Tibial nerve (tissue), 4 donors: ENCODE data around the gene VTCN1. TPM values are rescaled to one million over a fixed set of nuclear protein-coding genes. Genes with fewer than 3 reads are reported as not detected.

Experiments
- DNase-seq, 2 donors: peaks; one replicate each; pipeline ENCODE4 v3.0.0-alpha.2; 2019; ENCODE audit warnings: low spot score in 2 of 2
- H3K27ac ChIP-seq, 4 donors: fragments of 200-600 bp; sonication (generic) in 3 of 4; one replicate each; pipeline ENCODE4 v1.5.1; 2017 to 2019; ENCODE audit warnings: mild to moderate bottlenecking in 1 of 4
- H3K27me3 ChIP-seq, 2 donors: fragments of 200-600 bp; sonication (generic) in 1 of 2; one replicate each; pipeline versions ENCODE4 v1.5.1 to v1.6.0; 2017 to 2019
- H3K36me3 ChIP-seq, 3 donors: fragments of 200-600 bp; sonication (generic); one replicate each; pipeline ENCODE4 v1.5.1; 2018 to 2019
- H3K4me1 ChIP-seq, 4 donors: fragments of 200-600 bp; sonication (generic) in 3 of 4; one replicate each; pipeline ENCODE4 v1.5.1; 2017 to 2019
- H3K4me3 ChIP-seq, 4 donors: fragments of 200-600 bp; sonication (generic) in 3 of 4; one replicate each; pipeline ENCODE4 v1.5.1; 2017 to 2019; ENCODE audit warnings: mild to moderate bottlenecking in 1 of 4, moderate library complexity in 1 of 4
- H3K9me3 ChIP-seq, 4 donors: fragments of 200-600 bp; sonication (generic) in 3 of 4; one replicate each; pipeline ENCODE4 v1.5.1; 2017 to 2019
- EP300 ChIP-seq, 2 donors: sonication (generic); formaldehyde crosslinking; IDR thresholded peaks; one replicate each; pipeline ENCODE4 v1.6.1; 2017; ENCODE audit warnings: antibody characterized with exemption in 2 of 2, mild to moderate bottlenecking in 1 of 2
- POLR2A ChIP-seq, 2 donors: fragments of 450-650 bp; IDR thresholded peaks; one replicate each; pipeline ENCODE4 v1.6.1; 2017; ENCODE audit warnings: antibody characterized with exemption in 2 of 2, mild to moderate bottlenecking in 2 of 2, moderate library complexity in 2 of 2
- WGBS, 2 donors: methylation state at CpG; one replicate each; pipeline ENCODE4 v1.1.5; 2018; 5-methylcytosine and 5-hydroxymethylcytosine counted together
- total RNA-seq, 4 donors: library from RNA; depleted of rRNA; stranded (reverse); fragments of >200 nt; gene quantifications; one replicate each; pipeline ENCODE4 v1.1.0, GENCODE V29; 2016
- TF ChIP-seq, protein P1 (sequence below), 5 experiments: fragments of 200-600 bp in 3 of 5; fragments of 450-650 bp in 2 of 5; sonication (generic) in 3 of 5; IDR thresholded peaks; one replicate each; pipeline ENCODE4 v1.5.1; 2016 to 2019; ENCODE audit warnings: antibody characterized with exemption in 5 of 5, mild to moderate bottlenecking in 3 of 5, moderate library complexity in 2 of 5

The VTCN1 gene
- total RNA-seq, 4 donors from 2014 or later, result not detected

DNA sequence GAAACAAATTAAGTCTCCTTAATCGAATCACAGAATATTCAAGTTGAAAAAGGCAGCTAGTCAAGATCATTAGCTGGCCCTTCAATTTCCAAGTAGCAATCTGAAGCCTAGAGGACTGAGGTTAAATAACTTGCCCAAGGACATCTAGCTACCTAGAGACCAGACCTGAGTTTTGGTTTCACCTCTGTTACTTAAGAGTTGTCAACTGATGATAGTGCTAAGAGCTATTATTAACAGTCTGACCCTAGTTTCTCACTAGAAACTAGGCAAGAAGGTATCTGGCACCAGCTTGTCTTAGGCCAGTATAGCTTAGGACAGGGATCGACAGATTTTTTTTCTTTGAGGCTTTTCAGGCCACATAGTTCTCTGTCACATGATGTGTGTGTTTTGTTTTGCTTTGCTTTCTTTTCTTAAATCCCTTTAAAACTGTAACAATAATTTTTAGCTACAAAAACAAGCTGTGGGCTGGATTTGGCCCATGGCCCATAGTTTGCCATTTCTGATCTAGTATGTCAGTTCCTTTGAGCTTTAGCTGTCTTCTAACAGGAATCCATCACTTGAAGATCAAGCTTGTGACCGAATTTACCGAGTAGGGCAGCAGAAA is 112.3 kb downstream of the VTCN1 start:
- no peak for DNase-seq
- H3K27ac ChIP-seq, result no peak overlapping the region
- peaks cover 0 to 50% (median 0%) of the 10 kb centered on the region in 3 donors for H3K36me3 ChIP-seq
- 66 to 73% methylated on average over 4 of the region's 4 CpGs for WGBS, 2 donors
- TF ChIP-seq POLR2A (IDR thresholded peaks at IDR 0.05) (no peak), EP300 (IDR thresholded peaks at IDR 0.05) (no peak)
- TF ChIP-seq, protein P1, sequence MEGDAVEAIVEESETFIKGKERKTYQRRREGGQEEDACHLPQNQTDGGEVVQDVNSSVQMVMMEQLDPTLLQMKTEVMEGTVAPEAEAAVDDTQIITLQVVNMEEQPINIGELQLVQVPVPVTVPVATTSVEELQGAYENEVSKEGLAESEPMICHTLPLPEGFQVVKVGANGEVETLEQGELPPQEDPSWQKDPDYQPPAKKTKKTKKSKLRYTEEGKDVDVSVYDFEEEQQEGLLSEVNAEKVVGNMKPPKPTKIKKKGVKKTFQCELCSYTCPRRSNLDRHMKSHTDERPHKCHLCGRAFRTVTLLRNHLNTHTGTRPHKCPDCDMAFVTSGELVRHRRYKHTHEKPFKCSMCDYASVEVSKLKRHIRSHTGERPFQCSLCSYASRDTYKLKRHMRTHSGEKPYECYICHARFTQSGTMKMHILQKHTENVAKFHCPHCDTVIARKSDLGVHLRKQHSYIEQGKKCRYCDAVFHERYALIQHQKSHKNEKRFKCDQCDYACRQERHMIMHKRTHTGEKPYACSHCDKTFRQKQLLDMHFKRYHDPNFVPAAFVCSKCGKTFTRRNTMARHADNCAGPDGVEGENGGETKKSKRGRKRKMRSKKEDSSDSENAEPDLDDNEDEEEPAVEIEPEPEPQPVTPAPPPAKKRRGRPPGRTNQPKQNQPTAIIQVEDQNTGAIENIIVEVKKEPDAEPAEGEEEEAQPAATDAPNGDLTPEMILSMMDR (IDR thresholded peaks at IDR 0.05), result no peak
- no peaks in the 10 kb centered on the region for H3K27me3 ChIP-seq
- no peaks in the 10 kb centered on the region for H3K9me3 ChIP-seq
- H3K4me3 ChIP-seq, result no peak overlapping the region
- peaks cover 0 to 7% (median 0%) of the 10 kb centered on the region in 4 donors for H3K4me1 ChIP-seq

DNA sequence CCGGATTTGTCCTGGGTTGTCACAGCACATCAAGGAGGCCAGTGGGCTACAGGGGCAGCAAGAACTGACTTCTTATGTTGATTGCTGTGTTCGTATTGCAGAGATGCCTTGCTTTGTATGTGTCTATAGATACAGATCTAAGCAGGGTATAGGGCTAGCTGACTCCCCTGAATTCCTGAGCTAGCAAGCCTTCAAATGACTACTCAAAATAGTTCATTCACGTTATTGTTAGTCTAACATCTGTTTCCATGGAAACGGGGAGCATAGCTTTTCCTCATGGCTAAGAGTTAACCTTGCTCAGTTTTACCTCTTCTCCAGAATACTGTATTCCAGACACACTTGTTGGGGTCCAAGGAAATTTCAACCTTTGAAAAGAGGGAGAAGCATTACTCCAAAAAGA is 113.3 kb downstream of the VTCN1 start:
- H3K4me3 ChIP-seq, result no peak overlapping the region

DNA sequence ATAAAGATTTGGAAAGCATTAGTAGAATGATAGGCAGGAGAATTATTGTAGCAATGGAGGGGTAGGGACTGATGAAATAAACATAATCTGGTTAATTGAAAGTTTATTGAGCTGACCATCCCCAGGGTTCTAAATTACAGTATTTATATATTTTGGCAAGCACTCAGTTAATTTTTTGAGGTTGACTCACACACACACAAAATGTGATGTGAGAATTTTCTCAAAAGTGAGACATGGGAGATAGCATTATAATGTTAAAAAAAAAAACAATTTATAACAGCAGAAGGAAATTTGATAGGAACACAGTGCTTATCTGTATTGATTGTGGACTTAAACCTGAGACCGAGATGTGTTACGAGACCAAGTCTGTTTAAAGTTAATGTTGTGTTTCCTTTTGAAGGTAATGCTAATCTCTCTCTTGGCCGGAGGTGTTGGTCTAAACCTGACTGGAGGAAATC is 113.7 kb downstream of the VTCN1 start:
- peaks cover 0 to 41% (median 0%) of the 10 kb centered on the region in 3 donors for H3K36me3 ChIP-seq
- no peak for DNase-seq
- no peak overlapping the region for H3K27ac ChIP-seq
- TF ChIP-seq, protein P1 (IDR thresholded peaks at IDR 0.05), result no peak
- TF ChIP-seq POLR2A (IDR thresholded peaks at IDR 0.05) (no peak), EP300 (IDR thresholded peaks at IDR 0.05) (no peak)
- peaks cover 0 to 12% (median 2%) of the 10 kb centered on the region in 4 donors for H3K4me1 ChIP-seq
- H3K9me3 ChIP-seq, result no peaks in the 10 kb centered on the region
- no peak overlapping the region for H3K4me3 ChIP-seq
- no peaks in the 10 kb centered on the region for H3K27me3 ChIP-seq
- 94 to 96% methylated on average over 3 of the region's 3 CpGs for WGBS, 2 donors

More for the DNA sequence above, 113.3 kb downstream of the VTCN1 start:
- Histone ChIP-seq H3K4me1 (peaks cover 0 to 12% (median 2%) of the 10 kb centered on the region in 4 donors), H3K9me3 (no peaks in the 10 kb centered on the region), H3K27ac (no peak overlapping the region), H3K27me3 (no peaks in the 10 kb centered on the region), H3K36me3 (peaks cover 0 to 44% (median 0%) of the 10 kb centered on the region in 3 donors)
- no peak for DNase-seq
- TF ChIP-seq, protein P1 (IDR thresholded peaks at IDR 0.05), result no peak
- no peak for TF ChIP-seq POLR2A (IDR thresholded peaks at IDR 0.05)
- no peak for TF ChIP-seq EP300 (IDR thresholded peaks at IDR 0.05)
- 72 to 74% methylated on average over 4 of the region's 4 CpGs for WGBS, 2 donors

DNA sequence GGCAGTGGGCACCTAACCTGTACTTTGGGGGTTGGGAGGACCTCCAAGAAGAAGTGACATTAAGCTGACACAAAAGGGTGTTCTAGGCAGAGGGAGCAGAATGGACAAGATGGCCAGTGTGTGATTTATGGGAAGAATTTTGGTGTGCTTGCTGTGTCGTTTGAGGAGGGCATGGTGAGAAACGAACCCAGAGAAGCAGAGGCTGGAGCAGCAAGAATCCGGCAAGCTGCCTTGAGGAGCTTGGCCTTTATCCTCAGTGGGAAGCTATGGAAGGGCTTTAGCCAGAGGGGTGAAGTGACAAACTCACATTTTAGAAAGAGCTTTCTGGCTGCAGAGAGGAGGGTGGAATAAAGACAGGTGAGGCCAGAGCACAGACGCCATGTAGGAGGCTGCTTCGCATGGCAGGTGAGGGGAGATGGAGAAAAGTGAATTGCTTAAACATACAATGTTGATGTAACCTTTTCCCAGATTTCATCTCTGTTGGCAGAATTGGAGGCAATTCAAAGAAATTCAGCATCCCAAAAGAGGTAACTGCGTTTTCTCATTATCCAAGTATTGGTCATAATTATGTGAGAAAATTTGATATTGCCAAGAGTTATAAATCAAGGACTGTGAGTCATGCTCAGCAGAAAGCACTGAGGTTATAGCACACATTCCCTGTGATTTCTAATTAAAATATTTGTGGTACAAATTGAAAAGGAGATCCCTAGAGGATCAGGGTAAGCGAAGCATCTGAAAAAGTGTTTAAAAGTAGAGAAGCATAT is 115.7 kb downstream of the VTCN1 start:
- TF ChIP-seq POLR2A (IDR thresholded peaks at IDR 0.05) (no peak), EP300 (IDR thresholded peaks at IDR 0.05) (no peak)
- TF ChIP-seq, protein P1 (IDR thresholded peaks at IDR 0.05), result no peak
- Histone ChIP-seq H3K36me3 (peaks cover 0 to 34% (median 0%) of the 10 kb centered on the region in 3 donors), H3K9me3 (no peaks in the 10 kb centered on the region), H3K4me3 (no peak overlapping the region), H3K27me3 (no peaks in the 10 kb centered on the region), H3K27ac (no peak overlapping the region), H3K4me1 (peaks cover 0 to 12% (median 2%) of the 10 kb centered on the region in 4 donors)
- DNase-seq, result no peak
- 73 to 78% methylated on average over 7 of the region's 7 CpGs for WGBS, 2 donors
